Mesenchymal stem cell (in vitro differentiated cells and primary cell): Measurements from ENCODE around the gene NHSL1.

Source experiments
- DNase-seq: peaks from one replicate; pipeline ENCODE4 v3.0.0-alpha.2; 2013
- H2AFZ ChIP-seq: one replicate; pipeline ENCODE4 v1.6.1; 2013; ENCODE audit warnings: low read depth, mild to moderate bottlenecking, control low read depth, inconsistent platforms, low read length, moderate library complexity
- H2AK5ac ChIP-seq: 2 replicates; pipeline ENCODE4 v1.6.1; 2013; ENCODE audit warnings: low read length, moderate library complexity, mild to moderate bottlenecking, inconsistent platforms; ENCODE audit not compliant: severe bottlenecking
- H2BK120ac ChIP-seq: one replicate; pipeline ENCODE4 v1.6.1; 2013; ENCODE audit warnings: low read depth, mild to moderate bottlenecking, inconsistent platforms, low read length, moderate library complexity
- H2BK12ac ChIP-seq, 2 experiments: one replicate each; pipeline ENCODE4 v1.6.1; 2013; ENCODE audit warnings: inconsistent platforms in 2 of 2, low read length in 2 of 2, mild to moderate bottlenecking in 2 of 2, moderate library complexity in 2 of 2, control low read depth in 1 of 2
- H2BK15ac ChIP-seq: one replicate; pipeline ENCODE4 v1.6.1; 2013; ENCODE audit warnings: mild to moderate bottlenecking, low read depth, inconsistent platforms; ENCODE audit not compliant: poor library complexity, severe bottlenecking
- H2BK5ac ChIP-seq: 2 replicates; pipeline ENCODE4 v1.6.1; 2013; ENCODE audit warnings: low read depth, mild to moderate bottlenecking, low read length, control low read depth, inconsistent platforms; ENCODE audit not compliant: poor library complexity, severe bottlenecking
- H3K14ac ChIP-seq, 2 experiments: one replicate each; pipeline ENCODE4 v1.6.1; 2013; ENCODE audit warnings: inconsistent platforms in 2 of 2, low read length in 2 of 2, control low read depth in 1 of 2, mild to moderate bottlenecking in 1 of 2, moderate library complexity in 1 of 2
- H3K18ac ChIP-seq, 2 experiments: one replicate each; pipeline ENCODE4 v1.6.1; 2013; ENCODE audit warnings: inconsistent platforms in 2 of 2, low read length in 2 of 2, control low read depth in 1 of 2, low read depth in 1 of 2, mild to moderate bottlenecking in 1 of 2
- H3K23ac ChIP-seq, 2 experiments: one replicate each; pipeline ENCODE4 v1.6.1; 2013; ENCODE audit warnings: inconsistent platforms in 2 of 2, low read length in 2 of 2, mild to moderate bottlenecking in 2 of 2, moderate library complexity in 2 of 2, control low read depth in 1 of 2
- H3K27ac ChIP-seq: 2 replicates; pipeline ENCODE4 v1.5.1; 2013; ENCODE audit warnings: mild to moderate bottlenecking, moderate library complexity, low read length, control low read depth, inconsistent platforms; ENCODE audit not compliant: poor library complexity, severe bottlenecking
- H3K27me3 ChIP-seq, 2 experiments: 2 replicates each; pipeline versions ENCODE4 v1.6.1 to v1.7.0; 2013; ENCODE audit warnings: low read length in 2 of 2, mild to moderate bottlenecking in 2 of 2, moderate library complexity in 2 of 2, control low read depth in 1 of 2, inconsistent platforms in 1 of 2; ENCODE audit not compliant: control insufficient read depth in 1 of 2, insufficient read depth in 1 of 2
- H3K36me3 ChIP-seq, 2 experiments: 2 replicates each; pipeline versions ENCODE4 v1.6.1 to v1.7.0; 2013; ENCODE audit warnings: low read length in 2 of 2, control low read depth in 1 of 2, inconsistent platforms in 1 of 2, low read depth in 1 of 2, mild to moderate bottlenecking in 1 of 2; ENCODE audit not compliant: insufficient read depth in 2 of 2, control insufficient read depth in 1 of 2
- H3K4ac ChIP-seq, 2 experiments: one replicate each; pipeline ENCODE4 v1.6.1; 2013; ENCODE audit warnings: inconsistent platforms in 2 of 2, low read length in 2 of 2, mild to moderate bottlenecking in 2 of 2, moderate library complexity in 2 of 2, control low read depth in 1 of 2, low read depth in 1 of 2
- H3K4me1 ChIP-seq: 2 replicates; pipeline ENCODE4 v1.6.1; 2013; ENCODE audit warnings: low read depth, low read length, control low read depth; ENCODE audit not compliant: control insufficient read depth, insufficient read depth
- H3K4me2 ChIP-seq: 2 replicates; pipeline ENCODE4 v1.6.1; 2013; ENCODE audit warnings: low read length, mild to moderate bottlenecking, inconsistent platforms; ENCODE audit not compliant: poor library complexity, severe bottlenecking
- H3K4me3 ChIP-seq, 2 experiments: 2 replicates each; pipeline versions ENCODE4 v1.5.1 to v1.7.0; 2013; ENCODE audit warnings: low read length in 2 of 2, mild to moderate bottlenecking in 2 of 2, control low read depth in 1 of 2, low read depth in 1 of 2; ENCODE audit not compliant: insufficient read depth in 1 of 2
- H3K79me1 ChIP-seq: replicated peaks from 2 replicates; pipeline ENCODE4 v1.6.1; 2013; ENCODE audit warnings: mild to moderate bottlenecking, control low read depth, low read length, inconsistent platforms; ENCODE audit not compliant: poor library complexity, severe bottlenecking
- H3K9ac ChIP-seq: 2 replicates; pipeline ENCODE4 v1.7.0; 2013; ENCODE audit warnings: mild to moderate bottlenecking, low read length, moderate library complexity
- H3K9me3 ChIP-seq: 2 replicates; pipeline ENCODE4 v1.7.0; 2013; ENCODE audit warnings: mild to moderate bottlenecking, low read length; ENCODE audit not compliant: control insufficient read depth
- H4K8ac ChIP-seq: one replicate; pipeline ENCODE4 v1.6.1; 2013; ENCODE audit warnings: inconsistent platforms, mild to moderate bottlenecking, low read length, moderate library complexity
- H4K91ac ChIP-seq: one replicate; pipeline ENCODE4 v1.6.1; 2013; ENCODE audit warnings: mild to moderate bottlenecking, low read length, inconsistent platforms
- WGBS: methylation state at CpG from one replicate; pipeline ENCODE4 v1.1.7; 2013; ENCODE audit warnings: mixed read lengths; 5-methylcytosine and 5-hydroxymethylcytosine counted together

The NHSL1 gene

GRCh38 chr6:138421089-138421488 lies 78.2 kb downstream of the NHSL1 start:
- no peak overlapping the region for H3K18ac ChIP-seq
- no peak overlapping the region for H3K4ac ChIP-seq
- H3K9me3 ChIP-seq = no peaks in the 10 kb centered on the region
- no peak overlapping the region for H3K9ac ChIP-seq
- no peak overlapping the region for H3K4me3 ChIP-seq
- no peak overlapping the region for H2BK12ac ChIP-seq
- no peak overlapping the region for H4K91ac ChIP-seq
- H3K4me2 ChIP-seq = no peak overlapping the region
- no peaks in the 10 kb centered on the region for H3K27me3 ChIP-seq
- H3K23ac ChIP-seq = no peak overlapping the region
- H3K79me1 ChIP-seq = peaks cover 7% of the 10 kb centered on the region
- H3K36me3 ChIP-seq = peaks cover 32 to 48% of the 10 kb centered on the region in 2 experiments
- no peak overlapping the region for H2BK120ac ChIP-seq
- H3K14ac ChIP-seq = no peak overlapping the region
- no peak for DNase-seq
- no peak overlapping the region for H2BK15ac ChIP-seq
- peaks cover 2% of the 10 kb centered on the region for H3K4me1 ChIP-seq
- H2AFZ ChIP-seq = no peak overlapping the region
- H3K27ac ChIP-seq = no peak overlapping the region
- H4K8ac ChIP-seq = no peak overlapping the region
- 73% methylated on average over 4 of the region's 6 CpGs for WGBS
- no peak overlapping the region for H2AK5ac ChIP-seq
- H2BK5ac ChIP-seq = no peak overlapping the region

GRCh38 chr6:138420356-138420755 lies 78.9 kb downstream of the NHSL1 start:
- Histone ChIP-seq H4K8ac (no peak overlapping the region), H3K4me2 (no peak overlapping the region), H3K9ac (no peak overlapping the region), H4K91ac (no peak overlapping the region), H3K23ac (no peak overlapping the region), H2AK5ac (no peak overlapping the region), H3K4ac (no peak overlapping the region), H3K18ac (no peak overlapping the region), H3K27ac (no peak overlapping the region), H3K14ac (no peak overlapping the region), H2AFZ (no peak overlapping the region), H2BK12ac (no peak overlapping the region), H2BK120ac (no peak overlapping the region), H3K79me1 (peaks cover 9% of the 10 kb centered on the region), H2BK5ac (no peak overlapping the region), H3K9me3 (no peaks in the 10 kb centered on the region), H3K27me3 (no peaks in the 10 kb centered on the region), H3K36me3 (peaks cover 32 to 48% of the 10 kb centered on the region in 2 experiments), H3K4me3 (no peak overlapping the region), H3K4me1 (peaks cover 2% of the 10 kb centered on the region), H2BK15ac (no peak overlapping the region)
- WGBS = 100% methylated on average over 4 of the region's 4 CpGs
- DNase-seq = no peak

- Histone ChIP-seq H3K27me3 (no peaks in the 10 kb centered on the region), H2BK120ac (no peak overlapping the region), H3K4me2 (no peak overlapping the region), H4K8ac (no peak overlapping the region), H3K36me3 (peaks cover 32 to 48% of the 10 kb centered on the region in 2 experiments), H2AK5ac (no peak overlapping the region), H2AFZ (no peak overlapping the region), H4K91ac (no peak overlapping the region), H2BK5ac (no peak overlapping the region), H3K79me1 (peaks cover 9% of the 10 kb centered on the region), H3K9me3 (no peaks in the 10 kb centered on the region), H2BK15ac (no peak overlapping the region), H3K4me1 (peaks cover 2% of the 10 kb centered on the region), H3K27ac (no peak overlapping the region), H3K18ac (no peak overlapping the region), H3K23ac (no peak overlapping the region), H3K14ac (no peak overlapping the region), H3K4me3 (no peak overlapping the region), H3K4ac (no peak overlapping the region), H3K9ac (no peak overlapping the region), H2BK12ac (no peak overlapping the region)
- no peak for DNase-seq
- 99% methylated on average over 3 of the region's 3 CpGs for WGBS
Observed at GRCh38 chr6:138419766-138420165, 79.5 kb downstream of the NHSL1 start.

- Histone ChIP-seq H2BK120ac (no peak overlapping the region), H3K9ac (no peak overlapping the region), H2BK15ac (no peak overlapping the region), H2BK12ac (no peak overlapping the region), H4K8ac (no peak overlapping the region), H3K4me2 (no peak overlapping the region), H3K18ac (no peak overlapping the region), H3K4ac (no peak overlapping the region), H3K4me1 (peaks cover 2% of the 10 kb centered on the region), H3K4me3 (no peak overlapping the region), H2AK5ac (no peak overlapping the region), H4K91ac (no peak overlapping the region), H3K79me1 (peaks cover 7% of the 10 kb centered on the region), H3K27me3 (no peaks in the 10 kb centered on the region), H2BK5ac (no peak overlapping the region), H2AFZ (no peak overlapping the region), H3K27ac (no peak overlapping the region), H3K14ac (no peak overlapping the region), H3K9me3 (no peaks in the 10 kb centered on the region), H3K36me3 (peaks cover 30 to 50% of the 10 kb centered on the region in 2 experiments), H3K23ac (no peak overlapping the region)
- 98% methylated on average over 2 of the region's 3 CpGs for WGBS
- no peak for DNase-seq
Observed at GRCh38 chr6:138418118-138418742, 81.1 kb downstream of the NHSL1 start.
